K562 (cell line): ENCODE measurements around the gene RPS19.

Experiments used
- CAMTA2 ChIP-seq: fragments of 250-450 bp; sonication (Bioruptor Pico); conservative IDR thresholded peaks from 2 replicates; pipeline ENCODE4 v1.5.1; 2022
- CEBPB ChIP-seq: fragments of 450-650 bp; IDR thresholded peaks from 2 replicates; pipeline ENCODE4 v1.6.1; 2016; ENCODE audit warnings: missing genetic modification characterization, missing compliant biosample characterization
- HDAC6 ChIP-seq: IDR thresholded peaks from 2 replicates; pipeline ENCODE4 v1.6.1; 2012; ENCODE audit warnings: low read depth, mild to moderate bottlenecking, control low read depth, inconsistent platforms, low read length, moderate library complexity
- NCOA4 ChIP-seq: fragments of 450-650 bp; IDR thresholded peaks from 2 replicates; pipeline ENCODE4 v1.6.1; 2018; ENCODE audit warnings: mild to moderate bottlenecking; ENCODE audit not compliant: partially characterized antibody
- POLR2B ChIP-seq: fragments of 450-650 bp; IDR thresholded peaks from 2 replicates; pipeline ENCODE4 v1.6.1; 2018; ENCODE audit warnings: low read depth; ENCODE audit not compliant: partially characterized antibody
- RFX5 ChIP-seq: IDR thresholded peaks from 2 replicates; pipeline ENCODE4 v1.6.1; 2011; ENCODE audit warnings: low read depth, mild to moderate bottlenecking, improper control_type of control experiment, low read length
- ZKSCAN8 ChIP-seq: fragments of 200-800 bp; sonication (Bioruptor generic); IDR thresholded peaks from 2 replicates; pipeline ENCODE4 v1.6.1; 2016; ENCODE audit warnings: missing genetic modification characterization, missing compliant biosample characterization
- ZNF274 ChIP-seq: IDR thresholded peaks from 2 replicates; pipeline ENCODE4 v1.6.1; 2011; ENCODE audit warnings: low read depth, mild to moderate bottlenecking, low read length, moderate library complexity, borderline replicate concordance
- ZNF354B ChIP-seq: fragments of 250-450 bp; sonication (Bioruptor Pico); IDR thresholded peaks from 2 replicates; pipeline ENCODE4 v1.4.0; 2020
- TF ChIP-seq, protein P1 (sequence below), 3 experiments: IDR thresholded peaks in 2 of 3; conservative IDR thresholded peaks in 1 of 3; 2 replicates each; pipeline ENCODE4 v1.5.1; 2011 to 2012; ENCODE audit warnings: low read length in 3 of 3, mild to moderate bottlenecking in 3 of 3, control low read depth in 2 of 3, improper control_type of control experiment in 1 of 3, inconsistent platforms in 1 of 3, low read depth in 1 of 3, mixed read lengths in 1 of 3, moderate library complexity in 1 of 3; ENCODE audit not compliant: insufficient read depth in 2 of 3
- TF ChIP-seq, protein P2 (sequence below), 2 experiments: fragments of 450-650 bp in 1 of 2; sonication (generic) in 1 of 2; formaldehyde crosslinking in 1 of 2; IDR thresholded peaks in 1 of 2; conservative IDR thresholded peaks in 1 of 2; 2 replicates each; pipeline versions ENCODE4 v1.6.1 to v1.8.1; 2016 to 2023; ENCODE audit warnings: mild to moderate bottlenecking in 2 of 2, moderate library complexity in 2 of 2, inconsistent platforms in 1 of 2, missing genetic modification reagents in 1 of 2
- TF ChIP-seq, protein P3 (sequence below): sonication (generic); formaldehyde crosslinking; IDR thresholded peaks from 2 replicates; pipeline ENCODE4 v1.8.0; 2022; ENCODE audit warnings: mild to moderate bottlenecking, missing genetic modification reagents

DNA sequence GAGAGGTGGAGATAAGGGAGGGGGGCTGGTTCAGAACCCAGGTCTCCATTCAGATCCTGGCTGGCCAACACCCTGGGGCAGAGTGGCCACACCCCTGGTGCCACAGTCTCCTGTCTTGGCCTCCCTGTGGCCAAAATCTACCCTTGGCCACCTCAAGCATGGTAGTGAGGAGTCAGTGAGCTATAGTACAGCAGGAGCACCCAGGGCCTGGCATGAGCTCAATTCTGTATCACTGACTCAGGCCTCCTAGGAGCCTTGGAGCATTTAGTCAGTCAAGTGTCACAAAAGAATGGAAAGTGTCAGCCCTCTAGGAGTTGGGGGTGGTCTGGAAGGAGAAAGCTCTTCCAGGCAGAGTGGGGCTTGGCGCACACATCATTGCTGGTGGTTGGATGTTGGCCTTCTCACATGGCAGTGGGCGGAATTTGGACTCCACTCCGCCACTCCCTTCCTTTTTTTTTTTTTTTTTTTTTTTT, 10.4 kb downstream of the RPS19 start:
- TF ChIP-seq ZNF354B (CRISPR knock-in tag) = no peak
- TF ChIP-seq RFX5 = no peak
- no peak for TF ChIP-seq ZNF274
- TF ChIP-seq POLR2B = no peak
- no peak for TF ChIP-seq HDAC6
- TF ChIP-seq, protein P1, sequence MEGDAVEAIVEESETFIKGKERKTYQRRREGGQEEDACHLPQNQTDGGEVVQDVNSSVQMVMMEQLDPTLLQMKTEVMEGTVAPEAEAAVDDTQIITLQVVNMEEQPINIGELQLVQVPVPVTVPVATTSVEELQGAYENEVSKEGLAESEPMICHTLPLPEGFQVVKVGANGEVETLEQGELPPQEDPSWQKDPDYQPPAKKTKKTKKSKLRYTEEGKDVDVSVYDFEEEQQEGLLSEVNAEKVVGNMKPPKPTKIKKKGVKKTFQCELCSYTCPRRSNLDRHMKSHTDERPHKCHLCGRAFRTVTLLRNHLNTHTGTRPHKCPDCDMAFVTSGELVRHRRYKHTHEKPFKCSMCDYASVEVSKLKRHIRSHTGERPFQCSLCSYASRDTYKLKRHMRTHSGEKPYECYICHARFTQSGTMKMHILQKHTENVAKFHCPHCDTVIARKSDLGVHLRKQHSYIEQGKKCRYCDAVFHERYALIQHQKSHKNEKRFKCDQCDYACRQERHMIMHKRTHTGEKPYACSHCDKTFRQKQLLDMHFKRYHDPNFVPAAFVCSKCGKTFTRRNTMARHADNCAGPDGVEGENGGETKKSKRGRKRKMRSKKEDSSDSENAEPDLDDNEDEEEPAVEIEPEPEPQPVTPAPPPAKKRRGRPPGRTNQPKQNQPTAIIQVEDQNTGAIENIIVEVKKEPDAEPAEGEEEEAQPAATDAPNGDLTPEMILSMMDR (IDR thresholded peaks at IDR 0.05 in 2 of 3, conservative IDR thresholded peaks at IDR 0.05 in 1 of 3; ENCODE audit: insufficient read depth in 2 of 3, low read depth in 1 of 3, low read length in 3 of 3) = no peak
- TF ChIP-seq CAMTA2 (CRISPR knock-in tag) = no peak
- no peak for TF ChIP-seq ZKSCAN8 (CRISPR knock-in tag)
- no peak for TF ChIP-seq CEBPB (tag)
- TF ChIP-seq, protein P2, sequence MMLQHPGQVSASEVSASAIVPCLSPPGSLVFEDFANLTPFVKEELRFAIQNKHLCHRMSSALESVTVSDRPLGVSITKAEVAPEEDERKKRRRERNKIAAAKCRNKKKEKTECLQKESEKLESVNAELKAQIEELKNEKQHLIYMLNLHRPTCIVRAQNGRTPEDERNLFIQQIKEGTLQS (IDR thresholded peaks at IDR 0.05) = no peak
- TF ChIP-seq, protein P2 (CRISPR knock-in tag; conservative IDR thresholded peaks at IDR 0.05) = no peak
- TF ChIP-seq NCOA4 = no peak
- TF ChIP-seq, protein P3, sequence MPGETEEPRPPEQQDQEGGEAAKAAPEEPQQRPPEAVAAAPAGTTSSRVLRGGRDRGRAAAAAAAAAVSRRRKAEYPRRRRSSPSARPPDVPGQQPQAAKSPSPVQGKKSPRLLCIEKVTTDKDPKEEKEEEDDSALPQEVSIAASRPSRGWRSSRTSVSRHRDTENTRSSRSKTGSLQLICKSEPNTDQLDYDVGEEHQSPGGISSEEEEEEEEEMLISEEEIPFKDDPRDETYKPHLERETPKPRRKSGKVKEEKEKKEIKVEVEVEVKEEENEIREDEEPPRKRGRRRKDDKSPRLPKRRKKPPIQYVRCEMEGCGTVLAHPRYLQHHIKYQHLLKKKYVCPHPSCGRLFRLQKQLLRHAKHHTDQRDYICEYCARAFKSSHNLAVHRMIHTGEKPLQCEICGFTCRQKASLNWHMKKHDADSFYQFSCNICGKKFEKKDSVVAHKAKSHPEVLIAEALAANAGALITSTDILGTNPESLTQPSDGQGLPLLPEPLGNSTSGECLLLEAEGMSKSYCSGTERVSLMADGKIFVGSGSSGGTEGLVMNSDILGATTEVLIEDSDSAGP (CRISPR knock-in tag) = no peak
